ENCODE data around the gene PGA3.
"Not testable (repeated sequence)": the region's sequence is repeated elsewhere in the genome, so short reads cannot be mapped to it uniquely, and the experiment has no call there.

PGA3 gene

GRCh38 chr11:61163021-61163420, 40.3 kb upstream of the PGA3 start:
- peaks cover 34% of the 10 kb centered on the region for H3K4me1 ChIP-seq (ENCODE audit: control insufficient read depth, insufficient read depth, low read length)
- H3K9me3 ChIP-seq (ENCODE audit: control insufficient read depth, low read length), result no peaks in the 10 kb centered on the region
- no peak for DNase-seq (ENCODE audit: low read depth)
- no peaks in the 10 kb centered on the region for H3K36me3 ChIP-seq (ENCODE audit: control insufficient read depth, insufficient read depth, low read length, severe bottlenecking)
- peaks cover 6% of the 10 kb centered on the region for H3K27me3 ChIP-seq (replicated peaks; ENCODE audit: control insufficient read depth, insufficient read depth, low read length)
- H3K9ac ChIP-seq (ENCODE audit: low read length), result no peak overlapping the region
- no peak overlapping the region for H3K4me3 ChIP-seq (ENCODE audit: low read length)

GRCh38 chr11:61163714-61164605, 39.4 kb upstream of the PGA3 start:
- Histone ChIP-seq H3K4me1 (ENCODE audit: control insufficient read depth, insufficient read depth, low read length) (peaks cover 25% of the 10 kb centered on the region), H3K27me3 (replicated peaks; ENCODE audit: control insufficient read depth, insufficient read depth, low read length) (peaks cover 10% of the 10 kb centered on the region), H3K36me3 (ENCODE audit: control insufficient read depth, insufficient read depth, low read length, severe bottlenecking) (no peaks in the 10 kb centered on the region), H3K9me3 (ENCODE audit: control insufficient read depth, low read length) (peaks cover 3% of the 10 kb centered on the region), H3K9ac (ENCODE audit: low read length) (no peak overlapping the region), H3K4me3 (ENCODE audit: low read length) (no peak overlapping the region)
- DNase-seq (ENCODE audit: low read depth), result no peak

GRCh38 chr11:61164606-61165424, 38.5 kb upstream of the PGA3 start:
- H3K9ac ChIP-seq (ENCODE audit: low read length), result no peak overlapping the region
- peaks cover 20% of the 10 kb centered on the region for H3K4me1 ChIP-seq (ENCODE audit: control insufficient read depth, insufficient read depth, low read length)
- H3K27me3 ChIP-seq (replicated peaks; ENCODE audit: control insufficient read depth, insufficient read depth, low read length), result peaks cover 16% of the 10 kb centered on the region
- peaks cover 4% of the 10 kb centered on the region for H3K9me3 ChIP-seq (ENCODE audit: control insufficient read depth, low read length)
- no peak overlapping the region for H3K4me3 ChIP-seq (ENCODE audit: low read length)
- DNase-seq (ENCODE audit: low read depth), result no peak
- no peaks in the 10 kb centered on the region for H3K36me3 ChIP-seq (ENCODE audit: control insufficient read depth, insufficient read depth, low read length, severe bottlenecking)

- H3K27me3 ChIP-seq (replicated peaks; ENCODE audit: control insufficient read depth, insufficient read depth, low read length), result peaks cover 25% of the 10 kb centered on the region
- H3K9ac ChIP-seq (ENCODE audit: low read length); DNase-seq (ENCODE audit: low read depth); H3K9me3 ChIP-seq (ENCODE audit: control insufficient read depth, low read length); H3K4me3 ChIP-seq (ENCODE audit: low read length); H3K36me3 ChIP-seq (ENCODE audit: control insufficient read depth, insufficient read depth, low read length, severe bottlenecking): not testable (repeated sequence)
- peaks cover 10% of the 10 kb centered on the region for H3K4me1 ChIP-seq (ENCODE audit: control insufficient read depth, insufficient read depth, low read length)
Measured at GRCh38 chr11:61165785-61166184, 37.5 kb upstream of the PGA3 start.

- H3K9me3 ChIP-seq (ENCODE audit: control insufficient read depth, low read length); DNase-seq (ENCODE audit: low read depth); H3K4me3 ChIP-seq (ENCODE audit: low read length); H3K4me1 ChIP-seq (ENCODE audit: control insufficient read depth, insufficient read depth, low read length); H3K36me3 ChIP-seq (ENCODE audit: control insufficient read depth, insufficient read depth, low read length, severe bottlenecking); H3K9ac ChIP-seq (ENCODE audit: low read length): not testable (repeated sequence)
- H3K27me3 ChIP-seq (replicated peaks; ENCODE audit: control insufficient read depth, insufficient read depth, low read length), result peaks cover 27% of the 10 kb centered on the region
Measured at GRCh38 chr11:61166331-61166730, 37.0 kb upstream of the PGA3 start.

- Histone ChIP-seq H3K9ac (ENCODE audit: low read length) (no peak overlapping the region), H3K4me1 (ENCODE audit: control insufficient read depth, insufficient read depth, low read length) (no peaks in the 10 kb centered on the region), H3K4me3 (ENCODE audit: low read length) (no peak overlapping the region), H3K27me3 (replicated peaks; ENCODE audit: control insufficient read depth, insufficient read depth, low read length) (peaks cover 44% of the 10 kb centered on the region), H3K36me3 (ENCODE audit: control insufficient read depth, insufficient read depth, low read length, severe bottlenecking) (no peaks in the 10 kb centered on the region), H3K9me3 (ENCODE audit: control insufficient read depth, low read length) (peaks cover 4% of the 10 kb centered on the region)
- no peak for DNase-seq (ENCODE audit: low read depth)
Measured at GRCh38 chr11:61168042-61168688, 35.1 kb upstream of the PGA3 start.

GRCh38 chr11:61168800-61169199, 34.5 kb upstream of the PGA3 start:
- no peak overlapping the region for H3K9ac ChIP-seq (ENCODE audit: low read length)

DNA sequence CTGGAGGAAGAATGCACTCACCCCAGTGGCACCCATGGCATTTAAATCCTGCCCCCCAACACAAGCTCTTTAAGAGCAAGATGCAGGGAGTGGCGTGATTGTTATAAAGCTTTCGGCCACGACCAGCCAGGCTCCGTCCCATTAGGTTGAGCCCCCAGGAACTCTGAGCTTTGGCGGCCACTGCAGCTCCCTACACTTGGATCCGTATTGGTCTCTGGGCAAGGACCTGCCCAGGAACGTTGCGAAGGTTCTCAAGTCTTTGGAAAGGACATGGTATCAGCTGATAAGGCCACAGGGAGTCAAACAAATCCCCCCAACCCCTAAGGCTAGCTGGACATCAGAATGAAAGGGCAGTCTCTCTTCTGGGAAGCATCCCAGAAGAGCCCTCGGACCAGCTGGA, 32.7 kb upstream of the PGA3 start:
- H3K9me3 ChIP-seq (ENCODE audit: control insufficient read depth, low read length), result peaks cover 4% of the 10 kb centered on the region

More at GRCh38 chr11:61168800-61169199, 34.5 kb upstream of the PGA3 start:
- Histone ChIP-seq H3K27me3 (replicated peaks; ENCODE audit: control insufficient read depth, insufficient read depth, low read length) (peaks cover 50% of the 10 kb centered on the region), H3K9me3 (ENCODE audit: control insufficient read depth, low read length) (peaks cover 4% of the 10 kb centered on the region), H3K4me1 (ENCODE audit: control insufficient read depth, insufficient read depth, low read length) (no peaks in the 10 kb centered on the region), H3K36me3 (ENCODE audit: control insufficient read depth, insufficient read depth, low read length, severe bottlenecking) (no peaks in the 10 kb centered on the region), H3K4me3 (ENCODE audit: low read length) (no peak overlapping the region)
- no peak for DNase-seq (ENCODE audit: low read depth)

DNA sequence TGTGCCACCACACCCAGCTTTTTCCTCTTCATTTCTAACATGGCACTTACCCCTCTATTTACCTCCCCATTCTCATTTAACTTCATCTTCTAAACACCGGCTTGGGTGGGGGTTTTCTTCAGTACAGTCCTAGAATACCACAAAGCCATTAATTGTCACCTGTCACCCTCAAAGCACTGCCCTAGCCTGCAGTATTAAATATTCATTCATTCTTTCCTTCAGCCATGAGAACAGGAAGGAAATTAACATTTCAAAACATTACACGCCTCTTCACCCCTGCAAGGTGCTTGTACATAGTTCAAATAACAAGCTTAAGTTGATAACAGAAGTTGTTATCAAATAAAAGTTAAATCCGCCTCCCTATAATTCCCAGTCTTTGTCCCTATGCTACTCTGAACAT, 31.4 kb upstream of the PGA3 start:
- peaks cover 4% of the 10 kb centered on the region for H3K9me3 ChIP-seq (ENCODE audit: control insufficient read depth, low read length)
- H3K4me3 ChIP-seq (ENCODE audit: low read length), result no peak overlapping the region
- no peak for DNase-seq (ENCODE audit: low read depth)
- no peak overlapping the region for H3K9ac ChIP-seq (ENCODE audit: low read length)
- no peaks in the 10 kb centered on the region for H3K36me3 ChIP-seq (ENCODE audit: control insufficient read depth, insufficient read depth, low read length, severe bottlenecking)
- H3K4me1 ChIP-seq (ENCODE audit: control insufficient read depth, insufficient read depth, low read length), result no peaks in the 10 kb centered on the region
- peaks cover 70% of the 10 kb centered on the region for H3K27me3 ChIP-seq (replicated peaks; ENCODE audit: control insufficient read depth, insufficient read depth, low read length)

More for the DNA sequence above, 32.7 kb upstream of the PGA3 start:
- Histone ChIP-seq H3K36me3 (ENCODE audit: control insufficient read depth, insufficient read depth, low read length, severe bottlenecking) (no peaks in the 10 kb centered on the region), H3K4me3 (ENCODE audit: low read length) (no peak overlapping the region), H3K9ac (ENCODE audit: low read length) (no peak overlapping the region), H3K27me3 (replicated peaks; ENCODE audit: control insufficient read depth, insufficient read depth, low read length) (peaks cover 61% of the 10 kb centered on the region), H3K4me1 (ENCODE audit: control insufficient read depth, insufficient read depth, low read length) (no peaks in the 10 kb centered on the region)
- DNase-seq (ENCODE audit: low read depth), result no peak

GRCh38 chr11:61172356-61172755, 31.0 kb upstream of the PGA3 start:
- Histone ChIP-seq H3K9ac (ENCODE audit: low read length) (no peak overlapping the region), H3K4me3 (ENCODE audit: low read length) (no peak overlapping the region), H3K27me3 (replicated peaks; ENCODE audit: control insufficient read depth, insufficient read depth, low read length) (peaks cover 70% of the 10 kb centered on the region), H3K4me1 (ENCODE audit: control insufficient read depth, insufficient read depth, low read length) (no peaks in the 10 kb centered on the region), H3K36me3 (ENCODE audit: control insufficient read depth, insufficient read depth, low read length, severe bottlenecking) (no peaks in the 10 kb centered on the region), H3K9me3 (ENCODE audit: control insufficient read depth, low read length) (peaks cover 4% of the 10 kb centered on the region)
- DNase-seq (ENCODE audit: low read depth), result no peak

DNA sequence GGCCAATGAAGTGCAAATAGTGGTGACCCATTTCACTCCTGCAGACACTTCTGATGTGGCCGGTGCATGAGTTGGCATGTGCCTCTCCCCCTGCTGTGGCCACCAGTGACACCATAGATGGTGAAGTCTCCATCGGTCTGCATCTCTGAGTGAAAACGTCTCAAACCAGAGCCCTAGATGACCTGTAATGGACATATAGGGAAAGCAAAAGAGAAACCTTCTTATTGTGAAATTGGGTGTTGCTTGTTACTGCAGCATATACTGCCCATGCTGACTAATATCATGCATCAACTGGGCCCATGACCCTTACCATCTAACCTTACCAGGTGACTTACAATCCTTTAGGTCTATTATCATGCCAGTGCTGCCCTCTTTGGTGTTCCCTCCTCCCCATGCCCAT, 30.4 kb upstream of the PGA3 start:
- H3K36me3 ChIP-seq (ENCODE audit: control insufficient read depth, insufficient read depth, low read length, severe bottlenecking), result no peaks in the 10 kb centered on the region
- H3K27me3 ChIP-seq (replicated peaks; ENCODE audit: control insufficient read depth, insufficient read depth, low read length), result peaks cover 70% of the 10 kb centered on the region
- H3K9ac ChIP-seq (ENCODE audit: low read length), result no peak overlapping the region
- no peak for DNase-seq (ENCODE audit: low read depth)
- no peak overlapping the region for H3K4me3 ChIP-seq (ENCODE audit: low read length)
- H3K4me1 ChIP-seq (ENCODE audit: control insufficient read depth, insufficient read depth, low read length), result no peaks in the 10 kb centered on the region
- H3K9me3 ChIP-seq (ENCODE audit: control insufficient read depth, low read length), result peaks cover 4% of the 10 kb centered on the region
